ENCODE data around the gene SMIM8.

SMIM8 gene

GRCh38 chr6:87376643-87377042 is 54.3 kb downstream of the SMIM8 start:
- no peak for TF ChIP-seq CTCF (IDR thresholded peaks at IDR 0.05; ENCODE audit: low read depth, low read length, missing control alignments)
- in situ Hi-C loops (cut with HindIII; ENCODE audit: low sequenced_read_pairs) = no loop called here
- DNase-seq (ENCODE audit: low read depth) = no peak

GRCh38 chr6:87378947-87379346 is 56.6 kb downstream of the SMIM8 start:
- TF ChIP-seq CTCF (IDR thresholded peaks at IDR 0.05; ENCODE audit: low read depth, low read length, missing control alignments) = no peak
- in situ Hi-C loops (cut with HindIII; ENCODE audit: low sequenced_read_pairs) = no loop called here
- DNase-seq (ENCODE audit: low read depth) = no peak
- H3K4me3 ChIP-seq (ENCODE audit: low read depth, low read length) = no peak overlapping the region

More at GRCh38 chr6:87376643-87377042, 54.3 kb downstream of the SMIM8 start:
- no peak overlapping the region for H3K4me3 ChIP-seq (ENCODE audit: low read depth, low read length)

GRCh38 chr6:87382861-87383260 is 60.5 kb downstream of the SMIM8 start:
- H3K4me3 ChIP-seq (ENCODE audit: low read depth, low read length) = no peak overlapping the region
- TF ChIP-seq CTCF (IDR thresholded peaks at IDR 0.05; ENCODE audit: low read depth, low read length, missing control alignments) = no peak
- no peak for DNase-seq (ENCODE audit: low read depth)
- in situ Hi-C loops (cut with HindIII; ENCODE audit: low sequenced_read_pairs) = no loop called here

- no peak for DNase-seq (ENCODE audit: low read depth)
- no peak overlapping the region for H3K4me3 ChIP-seq (ENCODE audit: low read depth, low read length)
- in situ Hi-C loops (cut with HindIII; ENCODE audit: low sequenced_read_pairs) = no loop called here
- no peak for TF ChIP-seq CTCF (IDR thresholded peaks at IDR 0.05; ENCODE audit: low read depth, low read length, missing control alignments)
Observed at GRCh38 chr6:87384038-87384437, 61.6 kb downstream of the SMIM8 start.

- DNase-seq (ENCODE audit: low read depth) = no peak
- TF ChIP-seq CTCF (IDR thresholded peaks at IDR 0.05; ENCODE audit: low read depth, low read length, missing control alignments) = no peak
- in situ Hi-C loops (cut with HindIII; ENCODE audit: low sequenced_read_pairs) = no loop called here
- no peak overlapping the region for H3K4me3 ChIP-seq (ENCODE audit: low read depth, low read length)
Observed at GRCh38 chr6:87384449-87384848, 62.1 kb downstream of the SMIM8 start.

GRCh38 chr6:87391334-87391733 is 68.9 kb downstream of the SMIM8 start:
- TF ChIP-seq CTCF (IDR thresholded peaks at IDR 0.05; ENCODE audit: low read depth, low read length, missing control alignments) = peak; percentile 53
- in situ Hi-C loops (cut with HindIII; ENCODE audit: low sequenced_read_pairs) = no loop called here
- H3K4me3 ChIP-seq (ENCODE audit: low read depth, low read length) = no peak overlapping the region
- DNase-seq (ENCODE audit: low read depth) = no peak
